ENCODE measurements around the gene IL17F.

GRCh38 chr6:52288841-52289240 lies 44.5 kb upstream of the IL17F start:
- TF ChIP-seq CTCF (IDR thresholded peaks at IDR 0.05) (no peak), EP300 (IDR thresholded peaks at IDR 0.05) (no peak), POLR2A (IDR thresholded peaks at IDR 0.05) (no peak), POLR2AphosphoS5 (IDR thresholded peaks at IDR 0.05) (no peak)
